Measurements from ENCODE around the gene PHACTR3.

Gene PHACTR3

GRCh38 chr20:59820204-59821041, 216.1 kb downstream of the PHACTR3 start:
- no peak for DNase-seq

- DNase-seq = no peak
These were observed 216.9 kb downstream of the PHACTR3 start for GRCh38 chr20:59821201-59821600.

GRCh38 chr20:59821788-59822187, 217.4 kb downstream of the PHACTR3 start:
- DNase-seq = no peak

GRCh38 chr20:59822291-59823029, 218.1 kb downstream of the PHACTR3 start:
- DNase-seq = no peak

- no peak for DNase-seq
These were observed 218.7 kb downstream of the PHACTR3 start for GRCh38 chr20:59823030-59823423.

GRCh38 chr20:59823491-59824259, 219.3 kb downstream of the PHACTR3 start:
- DNase-seq = no peak

GRCh38 chr20:59824711-59825562, 220.6 kb downstream of the PHACTR3 start:
- no peak for DNase-seq

GRCh38 chr20:59825563-59825920, 221.2 kb downstream of the PHACTR3 start:
- DNase-seq = no peak

- DNase-seq = no peak
These were observed 221.8 kb downstream of the PHACTR3 start for GRCh38 chr20:59825944-59826759.

- DNase-seq = no peak
These were observed 223.1 kb downstream of the PHACTR3 start for GRCh38 chr20:59827138-59828056.

GRCh38 chr20:59828125-59829053, 224.0 kb downstream of the PHACTR3 start:
- DNase-seq = no peak

- no peak for DNase-seq
These were observed 224.9 kb downstream of the PHACTR3 start for GRCh38 chr20:59829054-59829785.

GRCh38 chr20:59829786-59830664, 225.7 kb downstream of the PHACTR3 start:
- DNase-seq = no peak

GRCh38 chr20:59830665-59831023, 226.3 kb downstream of the PHACTR3 start:
- DNase-seq = no peak

GRCh38 chr20:59831024-59831915, 226.9 kb downstream of the PHACTR3 start:
- DNase-seq = no peak

- DNase-seq = no peak
These were observed 227.6 kb downstream of the PHACTR3 start for GRCh38 chr20:59831916-59832270.

Measured in inflammatory macrophage (primary cell).